HL-60 (cell line): ENCODE measurements around the gene MLLT3.

Experiments
- DNase-seq, 2 experiments: peaks; one replicate each; pipeline ENCODE4 v3.0.0-alpha.2; 2010 to 2020; ENCODE audit warnings: low read depth in 1 of 2, low spot score in 1 of 2
- H3K27ac ChIP-seq: fragments of 250-450 bp; sonication (Bioruptor Pico); replicated peaks from 2 replicates; pipeline ENCODE4 v1.5.1; 2020; ENCODE audit warnings: mild to moderate bottlenecking, moderate library complexity
- H3K27me3 ChIP-seq: fragments of 250-450 bp; sonication (Bioruptor Pico); 2 replicates; pipeline ENCODE4 v1.5.1; 2021; ENCODE audit warnings: mild to moderate bottlenecking, moderate library complexity; ENCODE audit not compliant: insufficient read depth, poor library complexity, severe bottlenecking
- H3K4me3 ChIP-seq: replicated peaks from 2 replicates; pipeline ENCODE4 v1.5.1; 2011; ENCODE audit warnings: mild to moderate bottlenecking, control low read depth, low read length; ENCODE audit not compliant: insufficient read depth
- CTCF ChIP-seq: IDR thresholded peaks from one replicate; pipeline ENCODE4 v1.5.1; 2011; ENCODE audit warnings: low read length, control low read depth, inconsistent platforms; ENCODE audit not compliant: insufficient read depth
- GABPA ChIP-seq: IDR thresholded peaks from 2 replicates; pipeline ENCODE4 v1.6.1; 2012; ENCODE audit warnings: low read depth
- POLR2AphosphoS5 ChIP-seq: IDR thresholded peaks from 2 replicates; pipeline ENCODE4 v1.6.1; 2012; ENCODE audit warnings: low read depth
- REST ChIP-seq: IDR thresholded peaks from 2 replicates; pipeline ENCODE4 v1.6.1; 2012; ENCODE audit warnings: low read depth; ENCODE audit not compliant: insufficient replicate concordance
- SPI1 ChIP-seq: IDR thresholded peaks from 2 replicates; pipeline ENCODE4 v1.6.1; 2012; ENCODE audit warnings: low read depth, mild to moderate bottlenecking, borderline replicate concordance

Gene MLLT3

GRCh38 chr9:20563917-20564316, 58.4 kb downstream of the MLLT3 start:
- H3K27me3 ChIP-seq, result no peaks in the 10 kb centered on the region
- DNase-seq, result no peak
- H3K27ac ChIP-seq, result no peak overlapping the region
- TF ChIP-seq REST (no peak), GABPA (no peak), POLR2AphosphoS5 (no peak), SPI1 (no peak)
- no peak overlapping the region for H3K4me3 ChIP-seq

- no peak for TF ChIP-seq CTCF
- TF ChIP-seq REST, result no peak
- TF ChIP-seq GABPA, result no peak
- TF ChIP-seq POLR2AphosphoS5, result no peak
- no peak for TF ChIP-seq SPI1
- Histone ChIP-seq H3K4me3 (no peak overlapping the region), H3K27ac (no peak overlapping the region), H3K27me3 (no peaks in the 10 kb centered on the region)
- no peak for DNase-seq
These were observed 60.2 kb downstream of the MLLT3 start for GRCh38 chr9:20562051-20562450.

- Histone ChIP-seq H3K27me3 (no peaks in the 10 kb centered on the region), H3K4me3 (no peak overlapping the region), H3K27ac (no peak overlapping the region)
- TF ChIP-seq SPI1, result no peak
- no peak for TF ChIP-seq CTCF
- no peak for TF ChIP-seq GABPA
- TF ChIP-seq REST, result no peak
- no peak for DNase-seq
These were observed 60.8 kb downstream of the MLLT3 start for GRCh38 chr9:20561531-20561930.
